ENCODE measurements around the gene NEMP2.

- TF ChIP-seq CTCF (conservative IDR thresholded peaks at IDR 0.05; ENCODE audit: low read depth, low read length) (no peak), POLR2A (IDR thresholded peaks at IDR 0.05; ENCODE audit: low read depth, low read length) (no peak), USF2 (IDR thresholded peaks at IDR 0.05; ENCODE audit: low read depth, low read length) (no peak), ELK1 (IDR thresholded peaks at IDR 0.05; ENCODE audit: borderline replicate concordance, low read depth, low read length) (no peak)
These were observed 67.6 kb downstream of the NEMP2 start for GRCh38 chr2:190466819-190467446.
